Chondrocyte (in vitro differentiated cells): ENCODE data around the gene ECSCR. TPM values are rescaled to one million over a fixed set of nuclear protein-coding genes. Genes with fewer than 3 reads are reported as not detected.
A peak's percentile ranks its signal among the peaks of the same experiment; 100 is the strongest.

Source experiments
- DNase-seq: peaks from one replicate; pipeline ENCODE4 v3.0.0; 2021; ENCODE audit warnings: mixed read lengths, low spot score
- H3K27ac Mint-ChIP-seq: one replicate; pipeline ENCODE4 v1.8.0; 2021; ENCODE audit warnings: mild to moderate bottlenecking, moderate library complexity, mixed read lengths; ENCODE audit not compliant: unreplicated experiment
- H3K27me3 Mint-ChIP-seq: 2 replicates; pipeline ENCODE4 v1.8.0; 2021; ENCODE audit warnings: low read depth, mixed read lengths
- H3K36me3 Mint-ChIP-seq: 2 replicates; pipeline ENCODE4 v1.8.0; 2021; ENCODE audit warnings: low read depth, mixed read lengths
- H3K4me1 Mint-ChIP-seq: 2 replicates; pipeline ENCODE4 v1.8.0; 2021; ENCODE audit warnings: low read depth, mild to moderate bottlenecking, mixed read lengths
- H3K4me3 Mint-ChIP-seq: one replicate; pipeline ENCODE4 v1.8.0; 2021; ENCODE audit warnings: mild to moderate bottlenecking, moderate library complexity, mixed read lengths; ENCODE audit not compliant: unreplicated experiment
- H3K9me3 Mint-ChIP-seq: 2 replicates; pipeline ENCODE4 v1.8.0; 2021; ENCODE audit warnings: low read depth, mixed read lengths
- CTCF ChIP-seq: fragments of 200-600 bp; sonication (generic); IDR thresholded peaks from 2 replicates; pipeline ENCODE4 v1.5.0; 2021; ENCODE audit warnings: antibody characterized with exemption, mild to moderate bottlenecking, moderate library complexity
- total RNA-seq: library from RNA; stranded (reverse); gene quantifications from 3 replicates; pipeline ENCODE4 v1.2.1, GENCODE V29; 2021

ECSCR gene
- total RNA-seq, 1 donor from 2014 or later, result 0.62 TPM

- no peaks in the 10 kb centered on the region for H3K9me3 Mint-ChIP-seq
- TF ChIP-seq CTCF, result no peak
- H3K4me3 Mint-ChIP-seq, result no peak overlapping the region
- no peak for DNase-seq
- peaks cover 22% of the 10 kb centered on the region for H3K36me3 Mint-ChIP-seq
- H3K27ac Mint-ChIP-seq, result no peak overlapping the region
- peaks cover 19% of the 10 kb centered on the region for H3K4me1 Mint-ChIP-seq
- no peaks in the 10 kb centered on the region for H3K27me3 Mint-ChIP-seq
Measured at GRCh38 chr5:139425497-139425896, 37.0 kb downstream of the ECSCR start.

GRCh38 chr5:139422307-139422893, 40.1 kb downstream of the ECSCR start:
- H3K9me3 Mint-ChIP-seq, result no peaks in the 10 kb centered on the region
- H3K27ac Mint-ChIP-seq, result peak overlapping the region; percentile 52
- peaks cover 22% of the 10 kb centered on the region for H3K36me3 Mint-ChIP-seq
- DNase-seq, result no peak
- H3K4me3 Mint-ChIP-seq, result no peak overlapping the region
- peaks cover 17% of the 10 kb centered on the region for H3K4me1 Mint-ChIP-seq
- no peaks in the 10 kb centered on the region for H3K27me3 Mint-ChIP-seq
- TF ChIP-seq CTCF, result peak; percentile 96

GRCh38 chr5:139419226-139420192, 43.0 kb downstream of the ECSCR start:
- peaks cover 12% of the 10 kb centered on the region for H3K4me1 Mint-ChIP-seq
- H3K36me3 Mint-ChIP-seq, result peaks cover 14% of the 10 kb centered on the region
- no peak for TF ChIP-seq CTCF
- H3K9me3 Mint-ChIP-seq, result no peaks in the 10 kb centered on the region
- DNase-seq, result no peak
- no peaks in the 10 kb centered on the region for H3K27me3 Mint-ChIP-seq
- H3K27ac Mint-ChIP-seq, result no peak overlapping the region
- H3K4me3 Mint-ChIP-seq, result no peak overlapping the region

- no peak overlapping the region for H3K4me3 Mint-ChIP-seq
Measured at GRCh38 chr5:139418793-139419192, 43.8 kb downstream of the ECSCR start.

More at GRCh38 chr5:139418793-139419192, 43.8 kb downstream of the ECSCR start:
- peaks cover 16% of the 10 kb centered on the region for H3K36me3 Mint-ChIP-seq
- no peaks in the 10 kb centered on the region for H3K27me3 Mint-ChIP-seq
- TF ChIP-seq CTCF, result no peak
- H3K27ac Mint-ChIP-seq, result no peak overlapping the region
- H3K9me3 Mint-ChIP-seq, result no peaks in the 10 kb centered on the region
- DNase-seq, result no peak
- peaks cover 12% of the 10 kb centered on the region for H3K4me1 Mint-ChIP-seq
